IPS-18c (cell line): ENCODE data around the gene KCTD5.
"Not testable (repeated sequence)": the region's sequence is repeated elsewhere in the genome, so short reads cannot be mapped to it uniquely, and the experiment has no call there.

Experiments
- H3K4me3 ChIP-seq: 2 replicates; pipeline ENCODE4 v1.7.0; 2013; ENCODE audit warnings: low read depth, mild to moderate bottlenecking, low read length, moderate library complexity; ENCODE audit not compliant: insufficient read depth
- H3K9me3 ChIP-seq: one replicate; pipeline ENCODE4 v1.6.1; 2013; ENCODE audit warnings: mild to moderate bottlenecking, low read length, moderate library complexity; ENCODE audit not compliant: control insufficient read depth, insufficient read depth

The KCTD5 gene

DNA sequence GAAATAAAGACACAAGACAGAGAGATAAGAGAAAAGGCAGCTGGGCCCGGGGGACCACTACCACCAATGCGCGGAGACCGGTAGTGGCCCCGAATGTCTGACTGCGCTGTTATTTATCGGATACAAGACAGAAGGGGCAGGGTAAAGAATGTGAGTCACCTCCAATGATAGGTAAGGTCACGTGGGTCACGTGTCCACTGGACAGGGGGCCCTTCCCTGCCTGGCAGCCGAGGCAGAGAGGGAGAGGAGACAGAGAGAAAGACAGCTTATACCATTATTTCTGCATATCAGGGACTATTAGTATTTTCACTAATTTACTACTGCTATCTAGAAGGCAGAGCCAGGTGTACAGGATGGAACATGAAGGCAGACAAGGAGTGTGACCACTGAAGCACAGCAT is 12.7 kb upstream of the KCTD5 start:
- not testable (repeated sequence) for H3K9me3 ChIP-seq, H3K4me3 ChIP-seq

- not testable (repeated sequence) for H3K4me3 ChIP-seq
Measured at GRCh38 chr16:2670017-2670416, 12.3 kb upstream of the KCTD5 start.

GRCh38 chr16:2671193-2671592 is 11.1 kb upstream of the KCTD5 start:
- not testable (repeated sequence) for H3K4me3 ChIP-seq

More at GRCh38 chr16:2670017-2670416, 12.3 kb upstream of the KCTD5 start:
- H3K9me3 ChIP-seq, result not testable (repeated sequence)

GRCh38 chr16:2671741-2672140 is 10.6 kb upstream of the KCTD5 start:
- H3K4me3 ChIP-seq, result no peak overlapping the region
- no peaks in the 10 kb centered on the region for H3K9me3 ChIP-seq

More at GRCh38 chr16:2671193-2671592, 11.1 kb upstream of the KCTD5 start:
- not testable (repeated sequence) for H3K9me3 ChIP-seq

DNA sequence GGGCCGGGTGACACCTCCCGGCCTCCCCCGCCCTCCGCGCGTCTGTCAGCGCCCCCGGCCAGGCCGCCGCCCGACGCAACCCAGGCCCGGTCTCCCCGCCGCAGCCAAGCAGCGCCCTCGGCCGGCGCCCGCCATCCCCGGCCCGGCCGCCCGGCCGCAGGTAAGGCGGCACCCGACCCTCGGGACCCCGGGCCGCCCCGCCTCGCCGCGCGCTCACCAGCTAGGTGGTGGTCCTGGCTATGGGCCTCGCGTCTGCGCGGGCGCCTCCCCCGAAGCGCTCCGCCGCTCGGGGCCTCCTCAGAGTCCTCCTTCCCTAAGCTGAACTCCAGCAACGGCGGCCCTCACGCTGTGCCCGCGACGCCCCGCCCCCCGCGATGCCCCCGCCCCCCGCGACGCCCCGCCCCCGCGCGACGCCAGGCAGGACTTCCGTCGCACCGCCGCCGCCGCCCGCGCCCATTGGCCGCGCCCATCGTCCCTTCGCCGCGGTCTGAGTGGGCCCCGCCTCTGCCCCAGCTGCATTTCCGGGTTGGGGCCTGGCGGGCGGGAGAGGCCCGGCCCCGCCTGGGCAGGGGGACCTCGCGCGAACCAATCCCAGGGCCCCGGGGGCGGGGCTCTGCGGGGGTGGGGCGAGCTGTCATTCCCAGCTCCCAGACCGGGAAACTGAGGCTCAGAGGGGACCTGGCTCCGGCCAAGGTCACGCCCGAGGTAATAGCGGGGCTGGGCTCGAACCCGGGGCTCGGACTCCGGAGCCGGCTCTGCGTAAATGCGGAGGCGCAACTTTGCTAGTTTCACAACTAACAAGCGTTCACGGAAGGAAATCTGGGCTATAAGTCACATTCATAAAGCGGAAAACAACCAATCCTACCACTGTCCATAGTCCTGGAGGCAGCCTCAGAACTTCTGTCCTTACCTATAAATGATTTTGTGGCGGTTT is 9.0 kb upstream of the KCTD5 start:
- Histone ChIP-seq H3K9me3 (no peaks in the 10 kb centered on the region), H3K4me3 (peak overlapping the region; percentile 51)

DNA sequence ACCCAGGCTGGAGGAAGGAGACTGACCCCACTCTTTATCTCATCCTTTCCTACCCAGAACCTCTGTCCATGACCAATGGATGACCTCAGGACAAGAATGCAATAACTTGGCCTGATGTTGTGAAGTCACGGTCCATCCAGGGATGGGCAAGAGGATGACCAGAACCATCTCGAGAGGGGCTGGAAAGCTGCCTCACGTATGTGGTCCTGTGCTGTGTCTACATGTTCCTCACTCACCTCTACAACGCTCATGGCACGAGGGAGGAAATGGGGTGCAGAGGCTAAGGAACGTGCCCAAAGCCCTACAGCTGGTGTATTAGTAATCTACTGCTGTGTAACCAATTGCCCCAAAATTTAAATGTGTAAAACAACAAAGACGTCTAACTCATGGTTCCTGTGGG is 7.3 kb upstream of the KCTD5 start:
- Histone ChIP-seq H3K9me3 (no peaks in the 10 kb centered on the region), H3K4me3 (no peak overlapping the region)

DNA sequence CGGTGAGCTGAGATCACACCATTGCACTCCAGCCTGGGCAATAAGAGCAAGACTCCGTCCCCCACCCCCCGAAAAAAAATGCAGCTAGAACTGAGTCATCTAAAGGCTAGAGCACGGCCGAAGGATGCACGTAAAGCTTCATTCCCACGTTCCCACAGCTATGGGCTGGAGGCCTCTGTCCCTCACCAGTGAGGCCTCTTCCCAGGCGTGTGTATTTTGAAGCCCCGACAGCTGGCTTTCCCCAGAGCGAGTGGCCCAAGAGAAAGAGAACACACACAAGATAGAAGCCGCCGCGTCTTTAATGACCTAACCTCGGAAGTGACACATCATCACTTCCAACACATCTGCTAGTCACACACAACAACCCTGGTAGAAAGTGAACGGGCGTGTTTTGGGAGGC is 6.6 kb upstream of the KCTD5 start:
- no peak overlapping the region for H3K4me3 ChIP-seq
- H3K9me3 ChIP-seq, result no peaks in the 10 kb centered on the region

GRCh38 chr16:2676937-2677336 is 5.4 kb upstream of the KCTD5 start:
- H3K9me3 ChIP-seq, H3K4me3 ChIP-seq: not testable (repeated sequence)

DNA sequence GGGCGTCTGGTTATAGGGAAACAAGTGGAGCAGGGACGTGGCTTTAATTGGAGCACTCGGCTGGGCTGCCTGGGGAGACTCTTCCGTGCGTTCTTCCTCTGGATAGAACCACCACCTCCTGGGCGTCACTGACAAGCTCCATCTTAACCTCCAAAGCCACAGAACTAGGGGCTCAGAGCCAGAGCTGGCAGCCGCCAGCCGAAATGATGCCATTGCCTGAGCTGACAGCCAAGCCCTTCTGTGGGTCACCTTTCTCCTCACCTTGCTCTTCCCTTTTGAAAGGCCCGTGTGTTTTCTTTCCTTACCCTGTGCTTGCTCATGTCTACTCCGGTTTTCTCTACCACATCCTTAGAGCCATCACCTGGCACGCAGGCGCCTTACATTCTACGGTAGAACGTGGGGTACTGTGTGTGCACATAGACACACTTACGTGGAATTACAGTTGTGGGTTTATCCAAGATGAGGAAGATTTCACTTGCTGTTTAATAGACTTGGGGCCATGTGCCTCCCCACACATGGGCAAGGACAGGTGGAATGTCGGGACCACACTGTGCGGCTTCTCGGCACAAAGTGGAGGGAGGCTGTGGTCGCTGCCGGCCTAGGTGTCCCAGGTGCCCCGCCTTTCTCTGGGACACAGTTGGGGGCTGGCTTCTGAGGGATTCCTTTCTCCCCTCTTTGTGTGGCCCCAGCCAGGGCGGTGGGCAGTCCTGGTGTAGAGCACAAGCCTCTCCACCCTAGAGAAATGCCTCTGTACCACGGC is 3.9 kb upstream of the KCTD5 start:
- not testable (repeated sequence) for H3K4me3 ChIP-seq, H3K9me3 ChIP-seq

DNA sequence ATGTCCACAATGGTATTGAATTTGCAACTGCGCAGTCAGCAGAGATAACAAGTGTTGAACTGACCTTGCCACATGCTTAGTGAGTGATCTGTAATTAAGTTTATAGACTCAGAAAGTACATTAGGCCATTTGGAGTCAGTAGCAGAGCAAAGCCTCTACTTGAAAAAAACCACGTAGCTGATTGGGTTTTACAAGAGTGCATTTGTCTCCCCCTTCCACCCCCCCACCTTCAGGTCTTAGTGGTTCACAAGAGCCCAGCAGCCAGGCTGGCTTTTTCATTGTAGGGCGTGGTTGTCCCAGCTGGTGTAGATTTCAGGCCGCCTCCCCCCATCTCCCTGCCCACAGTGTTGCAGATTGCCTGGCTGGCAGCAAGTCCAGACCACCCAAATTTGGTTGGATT is 2.4 kb upstream of the KCTD5 start:
- H3K9me3 ChIP-seq, H3K4me3 ChIP-seq: not testable (repeated sequence)

DNA sequence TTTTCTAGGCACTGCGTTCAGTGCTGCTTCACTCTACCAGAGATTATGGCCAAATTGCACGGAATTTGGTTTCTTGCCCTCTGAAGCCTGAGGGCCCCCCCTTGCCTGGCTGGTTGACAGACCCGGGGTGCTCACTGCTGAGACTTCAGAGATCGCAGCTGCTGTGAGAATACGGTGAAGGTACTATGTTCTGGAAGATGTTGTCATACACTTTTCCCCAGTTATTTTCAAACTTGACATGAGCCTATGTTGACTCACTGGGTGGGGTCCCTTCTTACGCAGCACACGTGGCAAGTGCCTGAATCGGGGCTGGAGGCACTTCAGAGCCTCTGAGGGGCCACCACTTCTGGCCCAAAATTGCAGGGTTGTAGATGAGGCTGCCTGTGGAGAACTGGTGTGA is 2.0 kb upstream of the KCTD5 start:
- not testable (repeated sequence) for H3K9me3 ChIP-seq, H3K4me3 ChIP-seq

- H3K4me3 ChIP-seq, result peak overlapping the region; percentile 96
- not testable (repeated sequence) for H3K9me3 ChIP-seq
Measured at GRCh38 chr16:2683041-2683440, 718 bp downstream of the KCTD5 start.

- not testable (repeated sequence) for H3K4me3 ChIP-seq, H3K9me3 ChIP-seq
Measured at GRCh38 chr16:2686075-2686474, 3.8 kb downstream of the KCTD5 start.

DNA sequence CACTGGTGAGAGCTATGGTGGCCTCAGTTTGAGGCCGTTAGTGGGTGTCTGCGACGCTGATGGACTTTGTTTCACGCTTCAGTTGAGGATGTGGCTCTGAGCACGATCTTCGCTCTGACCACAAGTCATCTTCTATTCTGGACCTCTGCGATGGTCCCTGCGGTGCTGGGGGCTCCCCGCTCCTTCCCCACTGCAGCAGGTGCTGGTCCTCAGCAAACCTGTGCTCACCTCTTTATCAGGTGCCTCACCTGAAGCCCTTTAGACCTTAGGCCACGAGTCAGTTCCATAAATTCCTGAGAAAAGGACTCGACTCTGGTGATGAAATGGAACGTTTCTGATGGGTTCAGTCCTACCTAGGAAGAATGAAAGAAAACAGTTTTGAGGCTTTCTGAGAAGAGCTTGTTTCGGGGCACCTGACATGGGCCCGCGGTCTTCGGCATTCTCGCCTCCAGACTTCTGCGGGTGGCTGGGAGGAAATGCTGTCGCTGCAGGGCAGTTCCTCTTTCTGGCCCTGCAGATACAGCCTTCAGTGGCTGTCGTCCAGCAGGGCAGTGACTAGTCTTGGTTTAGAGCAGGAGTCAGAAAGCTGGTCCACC is 4.7 kb downstream of the KCTD5 start:
- H3K9me3 ChIP-seq, result peaks cover 2% of the 10 kb centered on the region
- H3K4me3 ChIP-seq, result no peak overlapping the region

- Histone ChIP-seq H3K4me3 (no peak overlapping the region), H3K9me3 (peaks cover under 1% of the 10 kb centered on the region)
Measured at GRCh38 chr16:2687531-2688308, 5.4 kb downstream of the KCTD5 start.

GRCh38 chr16:2689422-2689821 is 7.1 kb downstream of the KCTD5 start:
- not testable (repeated sequence) for H3K9me3 ChIP-seq

More at GRCh38 chr16:2689422-2689821, 7.1 kb downstream of the KCTD5 start:
- not testable (repeated sequence) for H3K4me3 ChIP-seq
